Stimulated activated naive CD8-positive, alpha-beta T cell treated with anti-CD3 and anti-CD28 coated beads, Interleukin-15, amount 100 ng/mL, for 72 hours (primary cell): ENCODE results near the gene GPR3.

Experiments used
- ATAC-seq: fragments of 150-1000 bp; cut with Tn5 transposase; 2 replicates; pipeline ENCODE4 v1.10.0; 2021; ENCODE audit warnings: mild to moderate bottlenecking, moderate library complexity
- DNase-seq, 2 donors: peaks; one replicate each; pipeline ENCODE4 v3.0.0; 2021 to 2022
- H3K27ac Mint-ChIP-seq, 2 donors: one replicate each; pipeline ENCODE4 v1.8.0; 2022; ENCODE audit warnings: mild to moderate bottlenecking in 2 of 2, mixed read lengths in 2 of 2, moderate library complexity in 2 of 2
- H3K27me3 Mint-ChIP-seq: one replicate; pipeline ENCODE4 v1.8.0; 2022; ENCODE audit warnings: mixed read lengths
- H3K4me1 Mint-ChIP-seq: one replicate; pipeline ENCODE4 v1.8.0; 2022; ENCODE audit warnings: mild to moderate bottlenecking, mixed read lengths
- H3K4me3 Mint-ChIP-seq, 2 donors: one replicate each; pipeline ENCODE4 v1.8.0; 2022; ENCODE audit warnings: mild to moderate bottlenecking in 2 of 2, mixed read lengths in 2 of 2, moderate library complexity in 1 of 2
- H3K9me3 Mint-ChIP-seq, 2 donors: one replicate each; pipeline ENCODE4 v1.8.0; 2022; ENCODE audit warnings: mixed read lengths in 2 of 2

The GPR3 gene

DNA sequence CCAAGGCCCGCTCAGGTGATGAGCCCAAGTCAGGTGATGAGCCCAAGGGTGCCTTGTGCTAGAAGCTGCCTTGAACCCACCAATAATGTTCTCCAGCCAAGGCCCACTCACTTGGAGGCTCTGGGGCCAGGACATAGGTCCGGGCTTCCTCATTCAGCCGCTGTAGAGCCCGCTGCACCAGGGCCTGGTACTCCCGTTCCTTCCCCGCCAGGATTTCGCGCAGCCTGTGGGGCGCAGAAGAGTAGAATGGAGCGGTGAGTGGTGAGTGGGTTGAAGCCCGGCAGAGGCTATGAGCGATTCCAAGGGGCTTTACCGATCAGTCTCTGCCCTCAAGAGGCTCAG, 36.2 kb upstream of the GPR3 start:
- Mint-ChIP-seq H3K4me3 (peak overlapping the region; percentile 78 to 84), H3K27ac (no peak overlapping the region), H3K4me1 (peaks cover 56% of the 10 kb centered on the region), H3K9me3 (no peaks in the 10 kb centered on the region), H3K27me3 (peaks cover 8% of the 10 kb centered on the region)
- DNase-seq = no peak
- no peak for ATAC-seq

DNA sequence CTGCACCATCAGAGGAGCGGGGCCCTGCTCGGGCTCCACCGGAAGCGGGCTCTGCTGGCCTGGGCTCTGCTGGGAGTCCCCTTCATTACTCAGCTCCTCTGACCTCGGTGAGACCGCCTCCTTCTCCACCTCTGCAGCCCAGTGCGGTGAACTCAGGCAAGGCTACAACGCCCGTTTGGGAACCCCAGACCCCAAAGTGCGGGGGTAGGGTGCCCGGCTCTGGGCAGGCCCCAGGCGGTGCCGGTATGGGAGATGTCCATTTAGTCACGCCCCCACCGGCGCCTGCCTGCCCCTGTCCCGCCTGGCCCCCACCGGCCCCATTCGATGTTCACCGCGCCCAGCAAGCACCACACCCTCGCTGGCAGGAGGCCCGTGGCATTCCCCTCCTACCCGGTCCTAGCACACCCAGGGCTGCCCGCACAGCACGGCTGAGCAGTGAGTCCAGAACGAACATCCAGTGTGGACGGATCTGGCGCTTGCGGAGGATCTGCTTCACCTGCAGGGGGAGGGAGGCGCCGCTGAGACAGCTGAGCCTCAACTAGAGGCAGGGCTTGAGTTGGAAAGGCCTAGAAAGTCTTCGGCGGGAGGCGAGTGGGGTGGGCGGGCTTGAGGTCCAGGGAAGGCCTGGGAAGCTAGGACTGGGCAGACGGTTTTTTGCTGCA, 35.7 kb upstream of the GPR3 start:
- Mint-ChIP-seq H3K27me3 (peaks cover 8% of the 10 kb centered on the region), H3K9me3 (no peaks in the 10 kb centered on the region), H3K27ac (peak overlapping the region; percentile 46 to 90), H3K4me3 (peak overlapping the region; percentile 78 to 84), H3K4me1 (peaks cover 56% of the 10 kb centered on the region)
- peak in 1 of 2 donors; percentile 62 for DNase-seq
- peak; percentile 69 for ATAC-seq

DNA sequence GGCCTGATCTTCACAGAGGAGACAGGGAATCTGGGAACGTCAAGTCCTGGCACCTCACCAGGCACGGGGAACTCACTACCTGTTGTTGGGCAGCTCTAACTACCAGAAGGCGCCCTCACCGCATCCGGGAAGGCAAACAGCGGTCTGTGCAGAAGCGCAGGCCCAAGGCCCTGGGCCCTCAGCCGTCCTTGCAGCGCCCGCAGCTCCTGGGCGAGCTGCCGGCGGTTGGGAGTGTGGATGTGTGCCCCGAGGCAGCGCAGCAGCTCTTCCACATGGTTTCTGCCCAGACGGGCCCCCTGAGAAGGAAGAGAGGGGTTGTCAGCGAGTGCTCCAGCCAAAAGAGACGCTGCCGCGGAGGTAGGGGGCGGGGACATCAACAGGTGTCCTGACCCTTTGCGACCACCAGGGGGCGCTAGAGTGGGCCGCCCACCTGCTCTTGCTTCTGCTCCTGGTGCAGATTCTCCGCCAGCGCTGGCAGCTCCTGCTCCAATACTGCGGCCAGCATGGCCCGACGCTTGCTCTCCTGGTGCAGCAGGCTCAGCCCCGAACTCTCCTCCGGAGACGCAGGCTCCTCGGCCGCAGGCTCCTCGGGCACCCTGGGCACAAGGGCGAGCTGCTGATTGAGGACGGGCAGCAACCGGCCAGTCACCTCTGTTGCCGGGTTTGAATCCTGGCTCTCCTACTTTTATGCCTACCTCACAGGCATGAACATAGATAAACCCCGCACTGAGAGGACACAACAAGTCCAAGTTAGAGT, 35.0 kb upstream of the GPR3 start:
- Mint-ChIP-seq H3K4me3 (peak overlapping the region; percentile 78 to 84), H3K4me1 (peaks cover 56% of the 10 kb centered on the region), H3K9me3 (no peaks in the 10 kb centered on the region), H3K27ac (peak overlapping the region; percentile 46 to 90), H3K27me3 (peaks cover 8% of the 10 kb centered on the region)
- peak; percentile 68 for ATAC-seq
- DNase-seq = peak; percentile 86 to 87

DNA sequence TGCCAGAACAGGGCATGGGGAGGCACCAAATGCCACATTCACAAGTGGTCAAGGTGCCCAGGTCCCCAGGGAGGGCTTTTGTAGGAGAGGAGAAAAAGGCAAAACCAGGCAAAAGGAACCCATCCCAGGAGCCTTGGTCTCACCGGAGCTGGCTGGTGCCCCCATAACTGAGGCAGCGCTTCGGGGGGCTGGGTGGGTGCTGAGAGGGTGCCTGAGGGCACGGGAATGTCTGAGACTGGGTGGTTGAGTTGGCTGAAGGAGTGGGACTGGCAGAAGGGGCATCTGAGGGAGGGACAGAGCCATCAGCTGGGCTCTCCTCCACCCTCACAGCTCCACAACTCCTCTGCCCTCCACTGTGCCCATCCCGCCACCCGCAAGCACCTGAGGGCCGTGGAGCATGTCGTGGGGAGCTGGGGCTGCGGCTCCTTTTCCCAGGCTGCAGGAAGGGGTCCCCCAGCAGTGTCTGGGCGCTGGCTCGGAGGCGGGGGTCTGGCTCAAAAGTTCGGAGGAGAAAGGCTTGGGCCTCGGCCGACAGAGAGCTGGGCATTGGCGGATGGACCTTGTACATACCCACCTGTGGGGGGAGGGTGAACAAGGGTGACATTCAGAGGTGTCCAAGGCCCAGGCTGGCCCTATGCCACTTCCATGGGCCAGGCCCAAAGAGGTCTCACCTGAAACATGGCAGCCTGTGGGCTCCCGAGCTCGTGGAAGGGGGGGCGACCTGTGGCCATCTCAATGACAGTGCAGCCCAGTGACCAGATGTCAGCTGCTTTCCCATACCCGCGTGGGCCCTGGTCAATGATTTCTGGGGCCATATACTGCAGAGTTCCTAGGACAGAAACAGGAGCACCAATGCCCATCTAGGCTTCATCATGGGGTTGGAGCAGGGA, 34.1 kb upstream of the GPR3 start:
- no peak for DNase-seq
- H3K4me1 Mint-ChIP-seq = peaks cover 56% of the 10 kb centered on the region
- H3K27ac Mint-ChIP-seq = peak overlapping the region in 1 of 2 donors; percentile 90
- no peak for ATAC-seq
- no peaks in the 10 kb centered on the region for H3K9me3 Mint-ChIP-seq
- peaks cover 8% of the 10 kb centered on the region for H3K27me3 Mint-ChIP-seq
- H3K4me3 Mint-ChIP-seq = peak overlapping the region in 1 of 2 donors; percentile 84

DNA sequence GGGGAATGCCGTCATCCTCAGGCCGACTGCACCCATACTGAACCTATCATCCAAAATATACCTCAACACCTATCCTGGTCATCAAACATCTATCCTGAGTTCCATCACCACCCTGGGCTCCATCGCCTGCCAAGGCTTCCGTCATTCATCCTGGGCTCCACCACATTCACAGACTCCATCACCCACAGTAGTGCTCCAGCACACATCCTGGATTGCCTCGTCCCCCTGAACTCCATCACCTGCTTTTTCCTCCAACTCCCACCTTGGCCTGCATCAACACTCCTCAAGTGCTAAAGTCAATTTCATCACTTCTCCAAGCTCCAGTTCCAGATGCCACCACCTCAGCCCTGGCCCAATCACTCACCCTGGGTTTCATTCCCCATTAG, 33.5 kb upstream of the GPR3 start:
- Mint-ChIP-seq H3K9me3 (no peaks in the 10 kb centered on the region), H3K4me3 (no peak overlapping the region), H3K4me1 (peaks cover 56% of the 10 kb centered on the region), H3K27ac (no peak overlapping the region), H3K27me3 (peaks cover 8% of the 10 kb centered on the region)
- ATAC-seq = no peak
- DNase-seq = no peak

DNA sequence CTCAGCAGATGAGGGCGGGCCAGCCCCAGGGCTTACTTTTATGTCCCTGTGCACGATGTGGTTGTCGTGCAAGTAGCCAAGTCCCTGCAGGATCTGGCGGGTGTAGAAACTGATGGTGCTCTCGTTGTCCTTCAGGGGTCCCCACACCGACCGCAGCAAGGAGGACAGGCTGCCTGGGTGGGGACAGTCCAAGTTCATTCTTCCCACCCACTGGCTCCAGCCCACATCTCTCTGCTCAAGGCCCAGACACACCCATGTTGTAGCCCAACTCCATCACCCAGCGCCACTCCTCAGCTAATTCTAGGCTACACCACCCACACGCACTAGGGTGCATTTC, 32.6 kb upstream of the GPR3 start:
- peak overlapping the region; percentile 79 for H3K4me3 Mint-ChIP-seq
- no peak overlapping the region for H3K27ac Mint-ChIP-seq
- ATAC-seq (peak; percentile 11), DNase-seq (no peak)
- H3K4me1 Mint-ChIP-seq = peaks cover 65% of the 10 kb centered on the region
- H3K27me3 Mint-ChIP-seq = peaks cover 8% of the 10 kb centered on the region
- no peaks in the 10 kb centered on the region for H3K9me3 Mint-ChIP-seq

DNA sequence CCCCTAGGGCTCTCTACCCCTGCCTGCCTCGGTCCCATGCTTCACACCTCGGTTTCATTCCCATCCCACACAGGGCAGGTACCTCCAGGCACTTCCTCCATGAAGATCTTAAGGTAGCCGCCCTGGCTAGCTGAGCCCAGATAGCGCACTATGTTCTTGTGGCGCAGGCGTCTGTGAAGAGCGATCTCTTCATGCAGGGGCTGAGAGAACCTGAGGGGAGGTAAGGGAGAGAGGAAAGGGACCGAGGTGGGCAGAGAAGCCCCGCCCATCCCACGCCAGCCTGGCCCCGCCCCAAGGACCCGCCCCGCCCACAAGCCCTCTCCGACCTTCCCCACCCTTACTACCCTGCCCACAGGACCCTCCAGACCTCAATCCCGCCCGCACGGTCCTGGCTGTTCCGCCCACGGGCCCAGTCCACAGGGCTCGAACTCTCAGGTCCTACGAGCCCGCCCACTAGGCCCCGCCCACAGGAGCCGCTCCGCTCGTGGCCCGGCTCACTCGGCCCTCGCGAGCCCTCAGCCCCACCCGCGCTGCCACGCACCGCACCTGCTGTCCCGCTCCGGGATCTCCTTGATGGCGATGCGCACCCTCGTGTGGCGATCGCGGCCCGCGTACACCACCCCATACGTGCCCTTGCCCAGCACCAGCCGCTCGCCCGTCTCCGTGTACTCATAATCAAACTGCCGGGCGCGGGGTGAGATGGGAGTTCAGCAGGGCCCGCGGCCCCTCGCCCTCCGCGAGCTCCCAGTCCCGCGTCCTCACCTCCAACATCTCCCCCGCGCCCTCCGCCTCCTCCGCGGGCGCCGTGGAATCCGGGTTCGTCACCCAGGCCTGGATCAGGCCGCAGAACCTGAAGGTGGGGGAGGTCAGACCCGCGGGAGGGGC, 32.0 kb upstream of the GPR3 start:
- ATAC-seq (peak; percentile 2), DNase-seq (peak in 1 of 2 donors; percentile 31)
- peak overlapping the region in 1 of 2 donors; percentile 38 for H3K27ac Mint-ChIP-seq
- H3K27me3 Mint-ChIP-seq = peaks cover 8% of the 10 kb centered on the region
- H3K4me1 Mint-ChIP-seq = peaks cover 67% of the 10 kb centered on the region
- peak overlapping the region; percentile 79 for H3K4me3 Mint-ChIP-seq
- no peaks in the 10 kb centered on the region for H3K9me3 Mint-ChIP-seq

DNA sequence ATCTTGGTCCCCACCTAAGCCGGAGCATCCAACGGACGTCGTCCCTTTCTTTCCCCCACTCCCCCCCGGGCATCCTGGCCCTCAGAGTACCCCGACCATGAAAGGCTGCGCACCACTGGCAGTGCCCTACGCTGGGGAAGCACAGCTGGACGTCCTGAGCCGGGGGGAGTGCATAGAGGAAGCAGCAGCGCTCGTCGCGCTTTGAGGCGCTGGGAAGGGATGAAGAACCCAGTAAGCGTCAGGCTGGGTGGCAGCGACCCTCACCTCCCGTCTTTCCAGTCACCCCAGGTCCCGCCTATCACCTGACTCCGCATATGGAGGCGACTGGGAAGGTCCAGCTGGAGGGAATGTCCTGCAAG, 31.4 kb upstream of the GPR3 start:
- H3K9me3 Mint-ChIP-seq = no peaks in the 10 kb centered on the region
- no peak for DNase-seq
- peak overlapping the region; percentile 79 for H3K4me3 Mint-ChIP-seq
- peak overlapping the region in 1 of 2 donors; percentile 38 for H3K27ac Mint-ChIP-seq
- no peak for ATAC-seq
- H3K4me1 Mint-ChIP-seq = peaks cover 67% of the 10 kb centered on the region
- H3K27me3 Mint-ChIP-seq = peaks cover 8% of the 10 kb centered on the region

DNA sequence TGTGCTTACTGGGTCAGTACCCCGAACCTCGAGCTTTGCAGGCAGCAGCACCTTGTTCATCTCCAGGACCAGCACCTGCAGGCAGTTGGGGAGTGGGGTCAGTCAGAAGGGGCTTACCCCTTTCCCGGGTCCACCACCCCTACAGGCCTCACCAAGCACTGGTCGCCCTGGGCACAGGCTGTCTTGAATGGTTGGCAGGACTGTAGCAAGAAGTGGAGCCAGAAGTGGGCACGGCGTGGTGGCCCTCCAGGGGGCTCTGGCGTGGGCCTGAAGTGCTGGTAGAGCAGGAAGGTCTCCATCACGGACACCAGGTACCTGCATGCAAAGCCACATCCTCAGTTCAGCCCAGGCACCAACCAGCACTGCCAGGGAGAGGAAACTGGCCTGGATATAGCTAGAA, 30.9 kb upstream of the GPR3 start:
- ATAC-seq (no peak), DNase-seq (no peak)
- no peak overlapping the region for H3K4me3 Mint-ChIP-seq
- peaks cover 62% of the 10 kb centered on the region for H3K4me1 Mint-ChIP-seq
- H3K27ac Mint-ChIP-seq = no peak overlapping the region
- H3K9me3 Mint-ChIP-seq = no peaks in the 10 kb centered on the region
- peaks cover 8% of the 10 kb centered on the region for H3K27me3 Mint-ChIP-seq

DNA sequence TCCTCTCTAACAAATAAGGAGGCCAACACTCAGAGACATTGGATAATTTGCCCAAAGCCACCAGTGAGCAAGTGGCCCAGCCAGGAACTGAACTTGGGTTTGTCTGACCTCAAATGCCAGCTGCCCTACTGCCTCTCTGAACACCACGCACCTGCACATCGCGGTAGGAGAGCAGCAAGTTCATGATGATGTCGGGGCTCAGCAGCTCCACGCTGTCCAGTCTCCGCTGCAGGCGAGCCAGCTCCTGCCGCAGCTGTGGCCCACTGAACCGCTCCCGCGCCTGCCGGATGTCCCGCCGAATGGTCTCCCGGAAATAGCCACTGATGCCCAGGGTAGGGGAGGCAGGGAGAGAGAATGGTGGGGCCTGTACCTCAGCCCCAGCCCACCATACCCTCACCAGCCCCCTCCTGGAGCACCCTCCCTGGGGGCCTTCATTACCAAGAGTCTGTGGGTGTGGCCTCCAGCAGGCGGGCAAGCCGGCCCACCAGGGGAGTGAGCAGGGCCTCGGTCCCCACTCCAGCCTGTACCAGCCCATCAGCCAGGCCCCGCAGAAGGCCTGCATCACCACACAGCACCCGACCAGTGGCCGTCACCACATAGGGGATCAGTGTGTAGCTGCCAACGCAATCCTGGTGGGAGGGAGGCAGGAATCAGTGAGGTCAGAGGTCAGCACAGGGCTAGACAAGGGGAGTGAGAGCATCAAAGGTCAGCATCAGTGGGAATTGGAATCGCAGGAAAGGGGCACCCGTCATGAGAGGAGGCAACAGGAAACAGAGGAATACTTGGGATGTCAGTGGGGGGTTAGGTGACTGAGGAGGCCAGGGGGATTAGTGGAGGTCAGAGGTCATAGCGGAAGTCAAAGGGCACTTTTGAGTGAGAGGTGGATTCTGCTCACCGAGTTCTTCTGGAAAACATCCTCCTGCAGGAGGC, 28.4 kb upstream of the GPR3 start:
- Mint-ChIP-seq H3K27me3 (peaks cover 4% of the 10 kb centered on the region), H3K4me3 (no peak overlapping the region), H3K4me1 (peaks cover 54% of the 10 kb centered on the region), H3K9me3 (no peaks in the 10 kb centered on the region), H3K27ac (no peak overlapping the region)
- ATAC-seq (no peak), DNase-seq (no peak)

DNA sequence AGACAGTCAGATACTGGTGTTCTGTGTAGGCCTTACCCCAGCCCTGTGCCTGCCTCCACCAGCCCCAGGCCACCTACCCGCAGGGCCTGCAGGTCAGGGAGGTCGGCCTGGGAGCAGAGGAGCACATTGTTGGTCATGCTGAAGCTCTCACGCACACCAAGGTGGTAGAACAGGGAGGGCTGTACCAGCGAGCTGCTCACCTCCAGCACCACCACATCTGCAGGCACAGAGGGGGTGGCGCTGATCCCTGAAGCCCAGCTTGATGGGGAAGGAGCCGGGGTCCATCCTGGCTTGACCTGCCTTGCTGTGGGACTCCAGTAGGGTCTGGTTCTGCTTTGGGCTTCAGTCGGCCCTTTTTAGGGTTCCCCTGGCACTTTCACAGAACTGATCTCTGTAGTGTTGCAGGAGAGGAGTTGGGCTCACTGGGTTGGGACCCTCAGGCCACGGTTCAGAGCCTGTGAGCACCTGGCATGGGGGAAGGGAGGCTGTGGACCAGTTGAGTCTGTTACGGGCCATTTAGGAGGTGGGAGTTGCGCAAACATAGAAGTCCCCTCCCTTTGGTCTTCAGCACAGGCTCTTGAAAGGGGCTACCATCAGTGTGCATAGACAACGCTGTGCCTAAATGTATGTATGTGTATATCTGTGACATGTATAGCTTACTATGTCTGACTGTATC, 27.6 kb upstream of the GPR3 start:
- Mint-ChIP-seq H3K4me1 (peaks cover 54% of the 10 kb centered on the region), H3K27me3 (no peaks in the 10 kb centered on the region), H3K4me3 (peak overlapping the region in 1 of 2 donors; percentile 95), H3K9me3 (no peaks in the 10 kb centered on the region), H3K27ac (peak overlapping the region in 1 of 2 donors; percentile 79)
- ATAC-seq (no peak), DNase-seq (no peak)

DNA sequence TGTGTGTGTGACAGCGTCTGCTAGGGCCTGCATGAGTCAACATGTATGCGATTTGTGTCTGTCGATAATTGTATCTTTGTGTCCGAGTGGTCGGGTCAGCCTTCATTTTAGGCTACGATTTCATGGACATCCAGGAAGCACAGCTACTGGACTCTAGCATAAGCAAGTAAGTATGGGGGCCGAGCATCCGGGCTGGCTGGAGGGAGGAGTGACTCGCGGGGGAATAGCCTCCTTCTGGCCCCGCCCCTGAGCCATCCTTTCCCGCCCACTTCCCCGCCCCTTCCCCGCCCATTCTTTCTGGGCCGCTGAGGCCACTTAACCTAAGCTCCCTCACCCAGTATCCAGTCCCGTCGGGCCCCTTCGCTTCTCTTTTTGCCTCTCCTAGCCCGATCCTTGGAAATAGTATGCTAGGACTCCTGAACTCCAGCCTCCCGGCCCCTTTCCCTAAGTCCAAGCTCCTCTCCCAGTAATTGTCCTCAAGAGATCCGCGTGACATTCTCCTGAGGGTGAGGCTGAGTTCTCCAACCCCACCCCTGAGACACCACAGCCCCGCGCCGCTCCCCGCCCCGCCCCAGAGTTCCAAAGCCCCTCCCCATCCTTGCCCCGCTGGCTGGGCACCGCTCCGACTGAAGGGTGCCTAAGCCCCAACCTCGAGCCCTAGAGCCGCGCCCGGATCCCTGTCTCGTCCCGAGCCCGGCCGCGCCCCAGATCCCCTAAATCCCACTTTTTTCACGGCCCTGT, 26.9 kb upstream of the GPR3 start:
- H3K4me1 Mint-ChIP-seq = peaks cover 51% of the 10 kb centered on the region
- peak; percentile 73 to 75 for DNase-seq
- peak; percentile 77 for ATAC-seq
- no peaks in the 10 kb centered on the region for H3K27me3 Mint-ChIP-seq
- peak overlapping the region; percentile 87 to 95 for H3K4me3 Mint-ChIP-seq
- no peaks in the 10 kb centered on the region for H3K9me3 Mint-ChIP-seq
- H3K27ac Mint-ChIP-seq = peak overlapping the region; percentile 79 to 83

DNA sequence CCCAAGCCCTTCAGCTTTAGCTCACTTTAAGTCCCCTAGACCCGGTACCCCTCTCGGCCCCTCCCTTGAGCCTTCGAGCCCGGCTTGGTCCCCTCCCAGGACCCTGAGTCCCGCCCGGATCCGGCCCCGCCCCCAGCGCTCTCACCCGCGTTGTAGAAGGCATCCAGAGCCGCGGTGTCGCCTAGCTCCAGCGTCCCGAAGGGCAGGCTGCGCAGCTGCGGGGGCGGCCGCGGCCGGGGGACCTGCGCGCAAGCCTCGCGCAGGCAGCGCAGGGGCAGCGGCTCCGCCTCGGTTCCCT, 26.4 kb upstream of the GPR3 start:
- Mint-ChIP-seq H3K4me1 (peaks cover 46% of the 10 kb centered on the region), H3K4me3 (peak overlapping the region; percentile 87 to 95), H3K9me3 (no peaks in the 10 kb centered on the region), H3K27ac (peak overlapping the region; percentile 79 to 83), H3K27me3 (no peaks in the 10 kb centered on the region)
- DNase-seq (peak; percentile 82 to 83), ATAC-seq (peak; percentile 79)
